Gastrocnemius medialis (tissue), 4 donors: ENCODE measurements around the gene JMY.

Experiments used
- CTCF ChIP-seq, 5 experiments: fragments of 450-650 bp in 3 of 5; fragments of 200-600 bp in 2 of 5; sonication (generic) in 2 of 5; IDR thresholded peaks in 4 of 5; conservative IDR thresholded peaks in 1 of 5; 1 replicate in 4 of 5; 2 replicates in 1 of 5; pipeline ENCODE4 v1.5.1; 2016 to 2019; ENCODE audit warnings: antibody characterized with exemption in 5 of 5, mild to moderate bottlenecking in 3 of 5, moderate library complexity in 3 of 5
- POLR2A ChIP-seq, 2 donors: fragments of 450-650 bp; IDR thresholded peaks; one replicate each; pipeline ENCODE4 v1.6.1; 2017; ENCODE audit warnings: antibody characterized with exemption in 2 of 2, mild to moderate bottlenecking in 2 of 2, moderate library complexity in 2 of 2

GRCh38 chr5:79357398-79357797, 121.5 kb downstream of the JMY start:
- no peak for TF ChIP-seq CTCF (IDR thresholded peaks at IDR 0.05 in 4 of 5, conservative IDR thresholded peaks at IDR 0.05 in 1 of 5)
- TF ChIP-seq POLR2A (IDR thresholded peaks at IDR 0.05) = no peak
